Cardiac atrium fibroblast (primary cell): ENCODE results near the gene RAD52. TPM values are rescaled to one million over a fixed set of nuclear protein-coding genes. Genes with fewer than 3 reads are reported as not detected.

Experiments
- total RNA-seq: library from RNA; depleted of rRNA; stranded (reverse); fragments of >200 nt; gene quantifications from 2 replicates; pipeline ENCODE4 v1.2.3, GENCODE V29; 2015

RAD52 gene
- total RNA-seq: 10.0 and 24.0 TPM in 2 replicates

GRCh38 chr12:949453-950191, at the start of gene RAD52:
RAD52 (minus strand) TSS chr12:949694; CDS start chr12:933058, 16,636 bp downstream.

DNA sequence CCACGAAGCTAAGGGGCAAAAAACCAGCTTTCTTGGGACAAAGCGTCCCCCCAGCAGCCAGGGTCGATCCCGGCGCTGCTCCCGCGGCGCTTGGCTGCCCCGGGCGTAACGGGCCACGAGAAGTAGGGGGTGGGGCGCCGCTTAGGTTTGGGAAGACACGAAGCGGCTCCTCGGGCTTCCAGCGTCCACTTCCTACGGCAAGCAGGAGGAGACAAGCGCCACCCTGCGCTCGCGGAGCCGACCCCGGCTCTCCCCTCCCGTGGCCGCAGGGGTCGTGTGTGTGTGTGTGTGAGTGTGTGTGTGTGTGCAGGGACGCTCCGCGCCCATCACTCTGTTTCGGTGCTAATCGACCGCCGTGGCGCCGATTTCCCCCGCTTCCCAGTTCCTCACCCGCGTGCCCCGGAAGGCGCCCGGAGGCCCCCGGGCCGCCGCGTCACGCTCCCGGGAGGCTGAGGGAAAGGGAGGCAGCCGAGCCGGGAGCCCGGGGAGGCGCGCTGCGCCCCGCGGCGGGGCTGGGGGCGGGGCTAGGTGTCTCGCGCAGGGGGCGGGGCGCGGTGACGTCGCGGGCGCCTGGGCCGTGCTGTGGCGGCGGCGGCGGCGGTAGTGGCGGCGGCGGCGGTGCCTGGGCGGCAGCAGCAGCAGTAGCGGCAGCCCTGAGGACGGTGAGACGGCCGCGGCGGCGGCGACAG, 41.3 kb upstream of the RAD52 start, which contains the start of gene ERC1:
ERC1 (plus strand) TSS at position 563 of the 689 bp plus-strand sequence. CDS start 36,681 bp downstream, outside the sequence.

Other genes starting within 250 kb of the RAD52 start
- gene WNK1, start 197.1 kb downstream of the RAD52 start, total RNA-seq: 24.4 and 48.3 TPM in 2 replicates
- 9.0 and 13.4 TPM in 2 replicates for gene ERC1, start 41.5 kb upstream of the RAD52 start, total RNA-seq